B cell (primary cell): Measurements from ENCODE around the gene AMPH. TPM values are rescaled to one million over a fixed set of nuclear protein-coding genes. Genes with fewer than 3 reads are reported as not detected.
"Not testable (repeated sequence)": the region's sequence is repeated elsewhere in the genome, so short reads cannot be mapped to it uniquely, and the experiment has no call there.

ENCODE experiments used
- ATAC-seq: fragments of 200-7000 bp; cut with Tn5 transposase; one replicate; pipeline ENCODE4 v1.10.0; 2021; ENCODE audit warnings: low read depth, mild to moderate bottlenecking, moderate number of reproducible peaks, moderate library complexity
- CTCF ChIA-PET: fragments of 350-600 bp; sonication (Branson Sonifier 250); formaldehyde crosslinking; loops from one replicate; lab custom pipeline; 2021; ENCODE audit warnings: antibody characterized with exemption, inconsistent platforms; lab: Charles Lee
- POLR2A ChIA-PET: fragments of 350-600 bp; sonication (Branson Sonifier 250); formaldehyde crosslinking; loops from one replicate; lab custom pipeline; 2021; ENCODE audit warnings: antibody characterized with exemption; lab: Charles Lee
- DNase-seq: peaks from one replicate; pipeline ENCODE4 v3.0.0; 2013
- H2AFZ ChIP-seq: 2 replicates; pipeline ENCODE4 v1.6.1; 2012; ENCODE audit warnings: mild to moderate bottlenecking, low read depth, low read length; ENCODE audit not compliant: insufficient read depth, poor library complexity, severe bottlenecking
- H3K27ac ChIP-seq, 2 donors: 1 replicate in 1 of 2; 2 replicates in 1 of 2; pipeline ENCODE4 v1.5.1; 2012 to 2013; ENCODE audit warnings: low read length in 2 of 2, mild to moderate bottlenecking in 2 of 2, moderate library complexity in 1 of 2
- H3K27me3 ChIP-seq, 4 experiments: fragments of 200-600 bp in 1 of 4; sonication (generic) in 1 of 4; replicated peaks in 1 of 4; 1 replicate in 2 of 4; 2 replicates in 2 of 4; pipeline versions ENCODE4 v1.6.1 to v1.7.0; 2013 to 2016; ENCODE audit warnings: low read length in 3 of 4, mild to moderate bottlenecking in 2 of 4, mixed read lengths in 1 of 4, moderate library complexity in 1 of 4; ENCODE audit not compliant: insufficient read depth in 4 of 4, control insufficient read depth in 3 of 4; ENCODE audit errors: control extremely low read depth in 1 of 4
- H3K36me3 ChIP-seq, 2 experiments: replicated peaks in 1 of 2; 1 replicate in 1 of 2; 2 replicates in 1 of 2; pipeline versions ENCODE4 v1.6.1 to v1.7.1; 2013; ENCODE audit warnings: low read length in 1 of 2; ENCODE audit not compliant: insufficient read depth in 2 of 2, control insufficient read depth in 1 of 2; ENCODE audit errors: control extremely low read depth in 1 of 2, extremely low read depth in 1 of 2
- H3K4me1 ChIP-seq, 2 donors: fragments of 200-600 bp in 1 of 2; sonication (generic) in 1 of 2; 1 replicate in 1 of 2; 2 replicates in 1 of 2; pipeline versions ENCODE4 v1.5.1 to v1.6.1; 2013 to 2017; ENCODE audit warnings: low read length in 2 of 2; ENCODE audit not compliant: control insufficient read depth in 2 of 2, insufficient read depth in 2 of 2
- H3K4me2 ChIP-seq: replicated peaks from 2 replicates; pipeline ENCODE3; 2012; ENCODE audit warnings: mild to moderate bottlenecking, low read depth, low read length; ENCODE audit not compliant: poor library complexity, severe bottlenecking
- H3K4me3 ChIP-seq, 5 experiments: fragments of 200-600 bp in 1 of 5; sonication (generic) in 1 of 5; 1 replicate in 3 of 5; 2 replicates in 2 of 5; pipeline versions ENCODE4 v1.5.1 to v1.7.0; 2011 to 2016; ENCODE audit warnings: low read length in 4 of 5, mild to moderate bottlenecking in 4 of 5, low read depth in 2 of 5, control low read depth in 1 of 5, moderate library complexity in 1 of 5; ENCODE audit not compliant: insufficient read depth in 1 of 5; ENCODE audit errors: control extremely low read depth in 1 of 5, extremely low read depth in 1 of 5
- H3K79me2 ChIP-seq: fragments of 200-600 bp; sonication (generic); one replicate; pipeline ENCODE4 v1.6.0; 2016; ENCODE audit warnings: low read length; ENCODE audit not compliant: control insufficient read depth, insufficient read depth
- H3K9ac ChIP-seq: fragments of 200-600 bp; sonication (generic); 2 replicates; pipeline ENCODE4 v1.6.1; 2017; ENCODE audit warnings: mild to moderate bottlenecking, low read length, moderate library complexity
- H3K9me3 ChIP-seq, 3 donors: one replicate each; pipeline versions ENCODE4 v1.6.1 to v1.7.1; 2013; ENCODE audit warnings: low read length in 2 of 3; ENCODE audit not compliant: control insufficient read depth in 2 of 3, insufficient read depth in 1 of 3; ENCODE audit errors: control extremely low read depth in 1 of 3
- H4K20me1 ChIP-seq: 2 replicates; pipeline ENCODE4 v1.6.0; 2012; ENCODE audit warnings: mild to moderate bottlenecking, low read length; ENCODE audit not compliant: insufficient read depth, control insufficient read depth, poor library complexity, severe bottlenecking
- H3K27ac Mint-ChIP-seq: one replicate; pipeline ENCODE4 v1.8.0; 2021; ENCODE audit warnings: mixed read lengths
- H3K27me3 Mint-ChIP-seq: one replicate; pipeline ENCODE4 v1.8.0; 2021; ENCODE audit warnings: mixed read lengths
- H3K4me1 Mint-ChIP-seq: one replicate; pipeline ENCODE4 v1.8.0; 2021; ENCODE audit warnings: mixed read lengths
- H3K4me3 Mint-ChIP-seq: one replicate; pipeline ENCODE4 v1.8.0; 2021; ENCODE audit warnings: mixed read lengths
- H3K9me3 Mint-ChIP-seq: one replicate; pipeline ENCODE4 v1.8.0; 2022; ENCODE audit warnings: mixed read lengths; ENCODE audit not compliant: insufficient read depth
- WGBS: methylation state at CpG from one replicate; pipeline ENCODE4 v1.1.5; 2013; ENCODE audit warnings: missing lambda C conversion rate; ENCODE audit not compliant: insufficient coverage; 5-methylcytosine and 5-hydroxymethylcytosine counted together
- intact Hi-C: fragments of 100-400 bp; cut with micrococcal nuclease; formaldehyde crosslinking; loops from one replicate; pipeline ENCODE4 v1.10.0; 2022
- polyA plus RNA-seq: library from polyadenylated mRNA; depleted of rRNA; stranded (reverse); fragments of >200 nt; gene quantifications from 2 replicates; pipeline ENCODE4 v1.2.3, GENCODE V29; 2012
- total RNA-seq, 2 donors: library from RNA; stranded (reverse); fragments of 120-200 nt in 1 of 2; gene quantifications; 1 replicate in 1 of 2; 2 replicates in 1 of 2; pipeline versions ENCODE4 v1.2.3 to v1.2.4, GENCODE V29; 2013 to 2022
- TF ChIP-seq, protein P1 (sequence below): fragments of 200-600 bp; IDR thresholded peaks from one replicate; pipeline ENCODE4 v1.8.0; 2022; ENCODE audit warnings: antibody characterized with exemption, mild to moderate bottlenecking

AMPH gene
- total and polyA plus RNA-seq, 2 donors (not counting 1 experiment from before 2014, with no cell fraction given): not detected

- Mint-ChIP-seq H3K27ac (peak overlapping the region; percentile 50), H3K4me1 (peaks cover 37% of the 10 kb centered on the region)
- H3K79me2 ChIP-seq, H3K9me3 ChIP-seq, H3K4me3 Mint-ChIP-seq, H4K20me1 ChIP-seq, H3K27me3 Mint-ChIP-seq, H3K36me3 ChIP-seq, H2AFZ ChIP-seq, POLR2A ChIA-PET, ATAC-seq, H3K4me3 ChIP-seq, H3K9me3 Mint-ChIP-seq, H3K9ac ChIP-seq, H3K27me3 ChIP-seq, H3K27ac ChIP-seq, H3K4me2 ChIP-seq: not testable (repeated sequence)
- WGBS: 59% methylated on average over 6 of the region's 8 CpGs
- TF ChIP-seq, protein P1, sequence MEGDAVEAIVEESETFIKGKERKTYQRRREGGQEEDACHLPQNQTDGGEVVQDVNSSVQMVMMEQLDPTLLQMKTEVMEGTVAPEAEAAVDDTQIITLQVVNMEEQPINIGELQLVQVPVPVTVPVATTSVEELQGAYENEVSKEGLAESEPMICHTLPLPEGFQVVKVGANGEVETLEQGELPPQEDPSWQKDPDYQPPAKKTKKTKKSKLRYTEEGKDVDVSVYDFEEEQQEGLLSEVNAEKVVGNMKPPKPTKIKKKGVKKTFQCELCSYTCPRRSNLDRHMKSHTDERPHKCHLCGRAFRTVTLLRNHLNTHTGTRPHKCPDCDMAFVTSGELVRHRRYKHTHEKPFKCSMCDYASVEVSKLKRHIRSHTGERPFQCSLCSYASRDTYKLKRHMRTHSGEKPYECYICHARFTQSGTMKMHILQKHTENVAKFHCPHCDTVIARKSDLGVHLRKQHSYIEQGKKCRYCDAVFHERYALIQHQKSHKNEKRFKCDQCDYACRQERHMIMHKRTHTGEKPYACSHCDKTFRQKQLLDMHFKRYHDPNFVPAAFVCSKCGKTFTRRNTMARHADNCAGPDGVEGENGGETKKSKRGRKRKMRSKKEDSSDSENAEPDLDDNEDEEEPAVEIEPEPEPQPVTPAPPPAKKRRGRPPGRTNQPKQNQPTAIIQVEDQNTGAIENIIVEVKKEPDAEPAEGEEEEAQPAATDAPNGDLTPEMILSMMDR: peak; percentile 53
- intact Hi-C loops: loop anchor here (10.0 kb wide), 1 partner anchor 1380 kb away; no protein-coding TSS in a partner anchor
- DNase-seq: peak; percentile 46
- H3K4me1 ChIP-seq: peaks cover 15 to 43% of the 10 kb centered on the region in 2 donors
- CTCF ChIA-PET: interaction anchor here (0.8 to 8.1 kb wide), 8 partner anchors 12 to 139 kb away, joined by 3 to 61 read pairs (median 4); no protein-coding TSS in a partner anchor
These were observed 276.8 kb downstream of the AMPH start for GRCh38 chr7:38354271-38354851.

DNA sequence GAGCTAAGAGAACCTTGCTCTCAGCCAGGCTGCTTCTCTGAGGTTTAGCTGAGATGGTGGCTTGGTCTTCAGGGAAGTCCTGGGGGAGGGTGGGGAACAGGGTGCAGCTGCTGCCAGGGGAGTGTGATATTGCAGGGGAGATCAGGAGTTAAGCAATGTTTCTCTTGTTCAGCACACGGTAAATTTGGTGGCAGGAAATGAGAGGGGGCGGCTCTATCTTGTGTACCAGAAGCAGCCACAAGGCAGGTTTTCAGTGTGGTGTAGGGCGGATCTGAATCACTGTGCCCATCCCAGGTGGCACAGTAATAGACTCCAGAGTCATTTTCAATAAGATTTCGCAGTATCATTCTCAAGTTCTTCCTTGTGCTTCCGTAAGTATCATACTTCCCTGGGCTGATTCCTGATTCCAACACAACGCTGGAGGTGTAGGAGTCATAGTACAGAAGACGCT, 277.7 kb downstream of the AMPH start:
- DNase-seq, H3K4me3 Mint-ChIP-seq, H3K9me3 ChIP-seq, H3K27ac ChIP-seq, H4K20me1 ChIP-seq, H3K4me3 ChIP-seq, H3K36me3 ChIP-seq, POLR2A ChIA-PET, H3K9me3 Mint-ChIP-seq, H3K9ac ChIP-seq, H3K4me2 ChIP-seq, H3K27me3 Mint-ChIP-seq, H2AFZ ChIP-seq, H3K79me2 ChIP-seq, H3K27me3 ChIP-seq: not testable (repeated sequence)
- 10% methylated on average over 2 of the region's 7 CpGs for WGBS
- intact Hi-C loops: loop anchor here (10.0 kb wide), 1 partner anchor 1381 kb away; no protein-coding TSS in a partner anchor
- CTCF ChIA-PET: interaction anchor here (0.8 to 8.1 kb wide), 6 partner anchors 14 to 138 kb away, joined by 3 to 61 read pairs (median 4); no protein-coding TSS in a partner anchor
- H3K4me1 Mint-ChIP-seq: peaks cover 32% of the 10 kb centered on the region
- peaks cover 12 to 39% of the 10 kb centered on the region in 2 donors for H3K4me1 ChIP-seq
- peak; percentile 15 for ATAC-seq
- H3K27ac Mint-ChIP-seq: peak overlapping the region; percentile 50
